Fibroblast of upper back skin (primary cell): Measurements from ENCODE around the gene ZNF70.

ENCODE experiments used
- DNase-seq: peaks from one replicate; pipeline ENCODE4 v3.0.0-alpha.2; 2013

ZNF70 gene

DNA sequence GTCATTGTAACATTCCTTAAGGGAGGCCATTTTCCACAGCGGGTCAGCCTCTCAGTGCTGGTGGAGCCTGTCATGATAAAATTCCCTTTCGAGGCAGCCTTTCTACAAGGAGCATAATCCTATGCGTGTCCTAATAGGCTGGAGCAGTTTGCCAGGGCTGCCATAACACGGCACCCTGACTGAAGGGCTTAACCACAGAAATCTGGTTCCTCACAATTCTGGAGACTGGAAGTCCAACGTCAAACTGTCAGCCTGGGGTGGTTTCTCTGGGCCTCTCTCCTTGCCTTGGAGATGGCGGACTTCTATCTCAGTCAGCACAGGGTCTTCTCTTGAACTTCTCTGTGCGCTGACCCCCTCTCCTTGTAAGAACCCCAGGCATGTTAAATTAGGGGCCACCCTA lies 61.5 kb downstream of the ZNF70 start:
- no peak for DNase-seq
